Keratinocyte (primary cell): ENCODE measurements around the gene BANF2.

Experiments used
- CTCF ChIP-seq, 3 experiments: IDR thresholded peaks in 1 of 3; conservative IDR thresholded peaks in 1 of 3; optimal IDR thresholded peaks in 1 of 3; 2 replicates in 2 of 3; 3 replicates in 1 of 3; pipeline versions ENCODE3 to v1.5.1; 2011; ENCODE audit warnings: low read length in 3 of 3, mild to moderate bottlenecking in 3 of 3, moderate library complexity in 2 of 3, control low read depth in 1 of 3, inconsistent platforms in 1 of 3; ENCODE audit not compliant: insufficient read depth in 2 of 3; ENCODE audit errors: extremely low read depth in 1 of 3
- EZH2 ChIP-seq: IDR thresholded peaks from one replicate; pipeline ENCODE4 v1.6.1; 2012; ENCODE audit warnings: inconsistent platforms, mild to moderate bottlenecking, low read length, moderate library complexity

GRCh38 chr20:17696287-17696686, 3.5 kb upstream of the BANF2 start:
- TF ChIP-seq CTCF (optimal IDR thresholded peaks at IDR 0.05 in 1 of 3, IDR thresholded peaks at IDR 0.05 in 1 of 3, conservative IDR thresholded peaks at IDR 0.05 in 1 of 3; ENCODE audit: extremely low read depth in 1 of 3, insufficient read depth in 2 of 3, low read length in 3 of 3) = no peak
- no peak for TF ChIP-seq EZH2
